B cell (primary cell): ENCODE measurements around the gene ATP8A2. TPM values are rescaled to one million over a fixed set of nuclear protein-coding genes. Genes with fewer than 3 reads are reported as not detected.

Source experiments
- ATAC-seq: fragments of 200-7000 bp; cut with Tn5 transposase; one replicate; pipeline ENCODE4 v1.10.0; 2021; ENCODE audit warnings: low read depth, mild to moderate bottlenecking, moderate number of reproducible peaks, moderate library complexity
- CTCF ChIA-PET: fragments of 350-600 bp; sonication (Branson Sonifier 250); formaldehyde crosslinking; loops from one replicate; lab custom pipeline; 2021; ENCODE audit warnings: antibody characterized with exemption, inconsistent platforms; lab: Charles Lee
- POLR2A ChIA-PET: fragments of 350-600 bp; sonication (Branson Sonifier 250); formaldehyde crosslinking; loops from one replicate; lab custom pipeline; 2021; ENCODE audit warnings: antibody characterized with exemption; lab: Charles Lee
- DNase-seq: peaks from one replicate; pipeline ENCODE4 v3.0.0; 2013
- H2AFZ ChIP-seq: 2 replicates; pipeline ENCODE4 v1.6.1; 2012; ENCODE audit warnings: mild to moderate bottlenecking, low read depth, low read length; ENCODE audit not compliant: insufficient read depth, poor library complexity, severe bottlenecking
- H3K27ac ChIP-seq, 2 donors: 1 replicate in 1 of 2; 2 replicates in 1 of 2; pipeline ENCODE4 v1.5.1; 2012 to 2013; ENCODE audit warnings: low read length in 2 of 2, mild to moderate bottlenecking in 2 of 2, moderate library complexity in 1 of 2
- H3K27me3 ChIP-seq, 4 experiments: fragments of 200-600 bp in 1 of 4; sonication (generic) in 1 of 4; replicated peaks in 1 of 4; 1 replicate in 2 of 4; 2 replicates in 2 of 4; pipeline versions ENCODE4 v1.6.1 to v1.7.0; 2013 to 2016; ENCODE audit warnings: low read length in 3 of 4, mild to moderate bottlenecking in 2 of 4, mixed read lengths in 1 of 4, moderate library complexity in 1 of 4; ENCODE audit not compliant: insufficient read depth in 4 of 4, control insufficient read depth in 3 of 4; ENCODE audit errors: control extremely low read depth in 1 of 4
- H3K36me3 ChIP-seq, 2 experiments: replicated peaks in 1 of 2; 1 replicate in 1 of 2; 2 replicates in 1 of 2; pipeline versions ENCODE4 v1.6.1 to v1.7.1; 2013; ENCODE audit warnings: low read length in 1 of 2; ENCODE audit not compliant: insufficient read depth in 2 of 2, control insufficient read depth in 1 of 2; ENCODE audit errors: control extremely low read depth in 1 of 2, extremely low read depth in 1 of 2
- H3K4me1 ChIP-seq, 2 donors: fragments of 200-600 bp in 1 of 2; sonication (generic) in 1 of 2; 1 replicate in 1 of 2; 2 replicates in 1 of 2; pipeline versions ENCODE4 v1.5.1 to v1.6.1; 2013 to 2017; ENCODE audit warnings: low read length in 2 of 2; ENCODE audit not compliant: control insufficient read depth in 2 of 2, insufficient read depth in 2 of 2
- H3K4me2 ChIP-seq: replicated peaks from 2 replicates; pipeline ENCODE3; 2012; ENCODE audit warnings: mild to moderate bottlenecking, low read depth, low read length; ENCODE audit not compliant: poor library complexity, severe bottlenecking
- H3K4me3 ChIP-seq, 5 experiments: fragments of 200-600 bp in 1 of 5; sonication (generic) in 1 of 5; 1 replicate in 3 of 5; 2 replicates in 2 of 5; pipeline versions ENCODE4 v1.5.1 to v1.7.0; 2011 to 2016; ENCODE audit warnings: low read length in 4 of 5, mild to moderate bottlenecking in 4 of 5, low read depth in 2 of 5, control low read depth in 1 of 5, moderate library complexity in 1 of 5; ENCODE audit not compliant: insufficient read depth in 1 of 5; ENCODE audit errors: control extremely low read depth in 1 of 5, extremely low read depth in 1 of 5
- H3K79me2 ChIP-seq: fragments of 200-600 bp; sonication (generic); one replicate; pipeline ENCODE4 v1.6.0; 2016; ENCODE audit warnings: low read length; ENCODE audit not compliant: control insufficient read depth, insufficient read depth
- H3K9ac ChIP-seq: fragments of 200-600 bp; sonication (generic); 2 replicates; pipeline ENCODE4 v1.6.1; 2017; ENCODE audit warnings: mild to moderate bottlenecking, low read length, moderate library complexity
- H3K9me3 ChIP-seq, 3 donors: one replicate each; pipeline versions ENCODE4 v1.6.1 to v1.7.1; 2013; ENCODE audit warnings: low read length in 2 of 3; ENCODE audit not compliant: control insufficient read depth in 2 of 3, insufficient read depth in 1 of 3; ENCODE audit errors: control extremely low read depth in 1 of 3
- H4K20me1 ChIP-seq: 2 replicates; pipeline ENCODE4 v1.6.0; 2012; ENCODE audit warnings: mild to moderate bottlenecking, low read length; ENCODE audit not compliant: insufficient read depth, control insufficient read depth, poor library complexity, severe bottlenecking
- H3K27ac Mint-ChIP-seq: one replicate; pipeline ENCODE4 v1.8.0; 2021; ENCODE audit warnings: mixed read lengths
- H3K27me3 Mint-ChIP-seq: one replicate; pipeline ENCODE4 v1.8.0; 2021; ENCODE audit warnings: mixed read lengths
- H3K4me1 Mint-ChIP-seq: one replicate; pipeline ENCODE4 v1.8.0; 2021; ENCODE audit warnings: mixed read lengths
- H3K4me3 Mint-ChIP-seq: one replicate; pipeline ENCODE4 v1.8.0; 2021; ENCODE audit warnings: mixed read lengths
- H3K9me3 Mint-ChIP-seq: one replicate; pipeline ENCODE4 v1.8.0; 2022; ENCODE audit warnings: mixed read lengths; ENCODE audit not compliant: insufficient read depth
- CTCF ChIP-seq: fragments of 200-600 bp; IDR thresholded peaks from one replicate; pipeline ENCODE4 v1.8.0; 2022; ENCODE audit warnings: antibody characterized with exemption, mild to moderate bottlenecking
- EZH2 ChIP-seq: IDR thresholded peaks from 2 replicates; pipeline ENCODE4 v1.6.1; 2012; ENCODE audit warnings: borderline replicate concordance, low read depth, mild to moderate bottlenecking, moderate library complexity, low read length; ENCODE audit not compliant: insufficient read depth, poor library complexity, severe bottlenecking
- WGBS: methylation state at CpG from one replicate; pipeline ENCODE4 v1.1.5; 2013; ENCODE audit warnings: missing lambda C conversion rate; ENCODE audit not compliant: insufficient coverage; 5-methylcytosine and 5-hydroxymethylcytosine counted together
- intact Hi-C: fragments of 100-400 bp; cut with micrococcal nuclease; formaldehyde crosslinking; loops from one replicate; pipeline ENCODE4 v1.10.0; 2022
- polyA plus RNA-seq: library from polyadenylated mRNA; depleted of rRNA; stranded (reverse); fragments of >200 nt; gene quantifications from 2 replicates; pipeline ENCODE4 v1.2.3, GENCODE V29; 2012
- total RNA-seq, 2 donors: library from RNA; stranded (reverse); fragments of 120-200 nt in 1 of 2; gene quantifications; 1 replicate in 1 of 2; 2 replicates in 1 of 2; pipeline versions ENCODE4 v1.2.3 to v1.2.4, GENCODE V29; 2013 to 2022

The ATP8A2 gene
- total and polyA plus RNA-seq, 2 donors (not counting 1 experiment from before 2014, with no cell fraction given): not detected

GRCh38 chr13:25798998-25799397, 427.2 kb downstream of the ATP8A2 start:
- Histone ChIP-seq H3K9me3 (no peaks in the 10 kb centered on the region), H3K9ac (no peak overlapping the region), H3K36me3 (no peaks in the 10 kb centered on the region), H4K20me1 (no peaks in the 10 kb centered on the region), H3K4me1 (no peaks in the 10 kb centered on the region), H2AFZ (no peak overlapping the region), H3K27ac (no peak overlapping the region), H3K27me3 (no peaks in the 10 kb centered on the region), H3K79me2 (no peaks in the 10 kb centered on the region), H3K4me2 (no peak overlapping the region), H3K4me3 (no peak overlapping the region)
- no peak overlapping the region for H3K27ac Mint-ChIP-seq
- no peak for TF ChIP-seq CTCF
- TF ChIP-seq EZH2: no peak
- H3K4me1 Mint-ChIP-seq: no peaks in the 10 kb centered on the region
- ChIA-PET CTCF (no interaction called here), POLR2A (no interaction called here)
- DNase-seq: no peak
- H3K9me3 Mint-ChIP-seq: no peaks in the 10 kb centered on the region
- H3K4me3 Mint-ChIP-seq: no peak overlapping the region
- no peaks in the 10 kb centered on the region for H3K27me3 Mint-ChIP-seq
- intact Hi-C loops: no loop called here
- ATAC-seq: no peak
- WGBS: 100% methylated on average over 1 of the region's 3 CpGs

DNA sequence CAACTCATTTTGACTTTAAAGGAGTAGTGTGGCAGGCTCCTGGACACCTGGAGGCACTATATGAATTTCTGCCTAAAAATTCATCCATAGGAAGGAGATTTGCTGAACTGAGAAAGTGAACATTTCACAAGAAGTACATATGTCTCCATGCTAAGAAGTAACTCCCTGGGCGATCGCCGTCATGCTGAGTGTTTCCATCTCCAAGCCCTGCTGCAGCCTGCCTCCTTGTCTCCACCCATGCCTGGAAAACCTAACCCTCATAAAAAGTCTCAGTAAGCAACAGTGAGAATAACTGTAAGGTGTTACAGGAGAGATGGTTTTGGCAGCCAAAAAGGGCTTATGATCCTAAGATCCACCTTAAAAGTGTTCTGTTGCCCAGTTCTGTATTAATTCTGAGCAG, 428.7 kb downstream of the ATP8A2 start:
- ATAC-seq (no peak), DNase-seq (no peak)
- Histone ChIP-seq H3K4me1 (no peaks in the 10 kb centered on the region), H3K36me3 (no peaks in the 10 kb centered on the region), H4K20me1 (no peaks in the 10 kb centered on the region), H3K27ac (no peak overlapping the region), H3K79me2 (no peaks in the 10 kb centered on the region), H3K4me2 (no peak overlapping the region), H3K9me3 (no peaks in the 10 kb centered on the region), H3K27me3 (no peaks in the 10 kb centered on the region), H3K4me3 (no peak overlapping the region), H3K9ac (no peak overlapping the region), H2AFZ (no peak overlapping the region)
- H3K27me3 Mint-ChIP-seq: no peaks in the 10 kb centered on the region
- ChIA-PET CTCF (no interaction called here), POLR2A (no interaction called here)
- H3K27ac Mint-ChIP-seq: no peak overlapping the region
- TF ChIP-seq EZH2: no peak
- no peak for TF ChIP-seq CTCF
- no peaks in the 10 kb centered on the region for H3K4me1 Mint-ChIP-seq
- H3K4me3 Mint-ChIP-seq: no peak overlapping the region
- H3K9me3 Mint-ChIP-seq: no peaks in the 10 kb centered on the region
- no CpG with 5 or more reads among the region's 3 CpGs for WGBS
- intact Hi-C loops: no loop called here
